H1 (cell line): Measurements from ENCODE around the gene ERH. TPM values are rescaled to one million over a fixed set of nuclear protein-coding genes. Genes with fewer than 3 reads are reported as not detected.

Source experiments
- CEBPB ChIP-seq: IDR thresholded peaks from 2 replicates; pipeline ENCODE4 v1.6.1; 2012; ENCODE audit warnings: low read depth, low read length
- TCF12 ChIP-seq: IDR thresholded peaks from 2 replicates; pipeline ENCODE4 v1.6.1; 2011; ENCODE audit warnings: low read depth, mild to moderate bottlenecking, low read length
- polyA plus RNA-seq, 7 experiments: library from polyadenylated mRNA; depleted of rRNA in 3 of 7; stranded (reverse) in 5 of 7; unstranded in 2 of 7; fragments of >200 nt in 5 of 7; fragments of 200-250 nt in 2 of 7; gene quantifications; 1 replicate in 5 of 7; 2 replicates in 1 of 7; 4 replicates in 1 of 7; pipeline versions ENCODE4 v1.2.1 to v1.2.3, GENCODE V29; 2011 to 2013; ENCODE audit warnings: missing spikeins in 2 of 7, mixed read lengths in 2 of 7
- total RNA-seq: library from RNA; stranded (reverse); fragmentation: NEBNext Ultra II Directional; extraction: Animal tissue kit (Norgen Biotek cat#: 25700); gene quantifications from 2 replicates; pipeline ENCODE4 v1.2.1, GENCODE V29; 2021

ERH gene
- total and polyA plus RNA-seq, 2 of the 8 experiments (the other 6 are each of a cell fraction or from before 2014, with no cell fraction given): 329 to 454 TPM

GRCh38 chr14:69443296-69443805 lies 45.3 kb upstream of the ERH start (continued):
- TF ChIP-seq CEBPB (no peak), TCF12 (no peak)
